Activated CD4-positive, alpha-beta memory T cell treated with anti-CD3 and anti-CD28 coated beads for 36 hours (primary cell): Measurements from ENCODE around the gene ABCC1. TPM values are rescaled to one million over a fixed set of nuclear protein-coding genes. Genes with fewer than 3 reads are reported as not detected.
A peak's percentile ranks its signal among the peaks of the same experiment; 100 is the strongest.

Experiments
- CTCF ChIA-PET: fragments of 350-600 bp; sonication (Branson Sonifier 250); formaldehyde crosslinking; loops from one replicate; lab custom pipeline; 2021; ENCODE audit warnings: antibody characterized with exemption, inconsistent platforms; lab: Charles Lee
- POLR2A ChIA-PET: fragments of 350-600 bp; sonication (Branson Sonifier 250); formaldehyde crosslinking; loops from one replicate; lab custom pipeline; 2021; ENCODE audit warnings: antibody characterized with exemption; lab: Charles Lee
- DNase-seq: peaks from one replicate; pipeline ENCODE4 v3.0.0-alpha.2; 2020
- H3K27ac Mint-ChIP-seq: one replicate; pipeline ENCODE4 v1.8.0; 2021; ENCODE audit warnings: mixed read lengths
- H3K27me3 Mint-ChIP-seq: one replicate; pipeline ENCODE4 v1.8.0; 2021; ENCODE audit warnings: mixed read lengths
- H3K36me3 Mint-ChIP-seq: one replicate; pipeline ENCODE4 v1.8.0; 2021; ENCODE audit warnings: mixed read lengths
- H3K4me1 Mint-ChIP-seq: one replicate; pipeline ENCODE4 v1.8.0; 2021; ENCODE audit warnings: low read depth, mixed read lengths
- H3K4me3 Mint-ChIP-seq: one replicate; pipeline ENCODE4 v1.8.0; 2021; ENCODE audit warnings: mild to moderate bottlenecking, mixed read lengths
- H3K9me3 Mint-ChIP-seq: one replicate; pipeline ENCODE4 v1.8.0; 2021; ENCODE audit warnings: mixed read lengths
- intact Hi-C: fragments of 100-400 bp; cut with micrococcal nuclease; formaldehyde crosslinking; loops from one replicate; pipeline ENCODE4 v1.15.1; 2023
- total RNA-seq, 2 experiments: library from RNA; stranded (reverse); gene quantifications; one replicate each; pipeline ENCODE4 v1.2.3, GENCODE V29; 2021

The ABCC1 gene
- total RNA-seq, 2 experiments from 2014 or later, result 49.1 to 50.3 TPM

DNA sequence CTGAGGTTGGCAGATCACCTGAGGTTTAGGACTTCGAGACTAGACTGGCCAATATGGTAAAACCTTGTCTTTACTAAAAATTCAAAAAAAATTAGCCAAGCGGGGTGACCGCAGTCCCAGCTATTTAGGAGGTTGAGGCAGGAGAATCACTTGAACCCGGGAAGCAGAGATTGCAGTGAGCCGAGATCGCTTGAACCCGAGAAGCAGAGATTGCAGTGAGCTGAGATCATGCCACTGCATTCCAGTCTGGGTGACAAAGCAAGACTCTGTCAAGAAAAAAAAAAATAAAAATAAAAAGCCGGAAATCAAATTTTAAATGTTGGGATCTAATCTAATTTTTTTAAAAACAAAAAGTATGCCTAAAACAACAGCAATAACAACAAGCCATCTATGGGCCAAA lies 56.3 kb downstream of the ABCC1 start:
- peaks cover 24% of the 10 kb centered on the region for H3K4me1 Mint-ChIP-seq
- DNase-seq, result no peak
- H3K27ac Mint-ChIP-seq, result no peak overlapping the region
- CTCF ChIA-PET, result no interaction called here
- intact Hi-C loops, result no loop called here
- H3K27me3 Mint-ChIP-seq, result no peaks in the 10 kb centered on the region
- no peaks in the 10 kb centered on the region for H3K9me3 Mint-ChIP-seq
- H3K4me3 Mint-ChIP-seq, result no peak overlapping the region
- POLR2A ChIA-PET, result interaction anchor here (0.6 kb wide), 1 partner anchor 15 kb away, joined by 3 read pairs; no protein-coding TSS in a partner anchor
- H3K36me3 Mint-ChIP-seq, result peaks cover 24% of the 10 kb centered on the region

GRCh38 chr16:16006650-16007049 lies 57.2 kb downstream of the ABCC1 start:
- no peak overlapping the region for H3K4me3 Mint-ChIP-seq
- POLR2A ChIA-PET, result interaction anchor here (0.6 kb wide), 1 partner anchor 14 kb away, joined by 3 read pairs; no protein-coding TSS in a partner anchor
- H3K4me1 Mint-ChIP-seq, result peaks cover 22% of the 10 kb centered on the region
- peaks cover 22% of the 10 kb centered on the region for H3K36me3 Mint-ChIP-seq
- intact Hi-C loops, result no loop called here
- H3K9me3 Mint-ChIP-seq, result no peaks in the 10 kb centered on the region
- no peak for DNase-seq
- H3K27me3 Mint-ChIP-seq, result no peaks in the 10 kb centered on the region
- CTCF ChIA-PET, result no interaction called here
- H3K27ac Mint-ChIP-seq, result no peak overlapping the region

- ChIA-PET POLR2A (no interaction called here), CTCF (interaction anchor here (1.5 kb wide), 1 partner anchor 18 kb away, joined by 4 read pairs; no protein-coding TSS in a partner anchor)
- peaks cover 20% of the 10 kb centered on the region for H3K36me3 Mint-ChIP-seq
- intact Hi-C loops, result no loop called here
- no peak for DNase-seq
- no peak overlapping the region for H3K4me3 Mint-ChIP-seq
- no peaks in the 10 kb centered on the region for H3K27me3 Mint-ChIP-seq
- H3K27ac Mint-ChIP-seq, result peak overlapping the region; percentile 65
- H3K4me1 Mint-ChIP-seq, result peaks cover 20% of the 10 kb centered on the region
- no peaks in the 10 kb centered on the region for H3K9me3 Mint-ChIP-seq
Observed at GRCh38 chr16:16007743-16008111, 58.3 kb downstream of the ABCC1 start.

DNA sequence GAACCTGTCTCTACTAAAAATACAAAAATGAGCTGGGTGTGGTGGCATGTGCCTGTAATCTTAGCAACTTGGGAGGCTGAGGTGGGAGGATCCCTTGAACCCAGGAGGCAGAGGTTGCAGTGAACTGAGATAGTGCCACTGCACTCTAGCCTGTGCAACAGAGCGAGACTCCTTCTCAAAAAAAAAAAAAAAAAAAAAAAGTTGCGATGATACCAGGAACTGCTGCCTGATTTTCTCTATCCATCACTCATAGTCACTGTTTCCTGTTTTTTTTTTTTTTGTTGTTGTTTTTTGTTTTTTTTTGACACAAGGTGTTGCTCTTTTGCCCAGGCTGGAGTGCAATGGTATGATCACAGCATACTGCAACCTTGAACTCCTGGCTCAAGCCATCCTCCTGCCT lies 59.2 kb downstream of the ABCC1 start:
- POLR2A ChIA-PET, result no interaction called here
- Mint-ChIP-seq H3K9me3 (no peaks in the 10 kb centered on the region), H3K36me3 (peaks cover 24% of the 10 kb centered on the region), H3K27ac (no peak overlapping the region), H3K4me1 (peaks cover 17% of the 10 kb centered on the region), H3K27me3 (no peaks in the 10 kb centered on the region), H3K4me3 (no peak overlapping the region)
- DNase-seq, result no peak
- CTCF ChIA-PET, result interaction anchor here (0.7 to 1.5 kb wide), 2 partner anchors 16 to 17 kb away, joined by 3 to 4 read pairs; no protein-coding TSS in a partner anchor
- intact Hi-C loops, result no loop called here

GRCh38 chr16:16009401-16009800 lies 60.0 kb downstream of the ABCC1 start:
- intact Hi-C loops, result no loop called here
- CTCF ChIA-PET, result interaction anchor here (0.7 kb wide), 1 partner anchor 15 kb away, joined by 3 read pairs; no protein-coding TSS in a partner anchor
- H3K27ac Mint-ChIP-seq, result no peak overlapping the region
- DNase-seq, result no peak
- peaks cover 26% of the 10 kb centered on the region for H3K36me3 Mint-ChIP-seq
- no peaks in the 10 kb centered on the region for H3K27me3 Mint-ChIP-seq
- peaks cover 13% of the 10 kb centered on the region for H3K4me1 Mint-ChIP-seq
- POLR2A ChIA-PET, result no interaction called here
- no peak overlapping the region for H3K4me3 Mint-ChIP-seq
- no peaks in the 10 kb centered on the region for H3K9me3 Mint-ChIP-seq

GRCh38 chr16:16010194-16010593 lies 60.8 kb downstream of the ABCC1 start:
- H3K27me3 Mint-ChIP-seq, result no peaks in the 10 kb centered on the region
- DNase-seq, result no peak
- H3K9me3 Mint-ChIP-seq, result no peaks in the 10 kb centered on the region
- peaks cover 13% of the 10 kb centered on the region for H3K4me1 Mint-ChIP-seq
- ChIA-PET POLR2A (no interaction called here), CTCF (no interaction called here)
- intact Hi-C loops, result no loop called here
- H3K36me3 Mint-ChIP-seq, result peaks cover 29% of the 10 kb centered on the region
- H3K4me3 Mint-ChIP-seq, result no peak overlapping the region
- no peak overlapping the region for H3K27ac Mint-ChIP-seq

DNA sequence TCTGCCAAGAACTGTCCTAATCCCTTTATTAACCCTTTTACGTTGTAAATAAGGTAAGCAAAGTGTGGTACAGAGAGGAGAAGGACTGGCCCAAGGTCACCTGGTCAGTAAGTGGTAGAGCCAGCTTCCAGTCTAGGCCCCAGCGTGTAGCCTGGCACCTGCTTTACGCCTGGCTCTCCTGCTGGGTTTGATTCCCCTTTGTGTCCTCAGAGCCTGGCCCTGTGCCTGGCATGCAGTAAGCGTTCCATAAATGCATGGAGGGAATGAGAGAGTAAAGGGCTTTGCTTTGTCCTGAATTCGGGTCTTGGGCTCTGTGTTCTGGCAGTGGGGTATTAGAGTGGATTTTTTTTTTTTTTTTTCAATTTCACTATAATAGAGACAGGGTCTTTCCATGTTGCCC lies 62.7 kb downstream of the ABCC1 start:
- ChIA-PET POLR2A (no interaction called here), CTCF (no interaction called here)
- H3K27me3 Mint-ChIP-seq, result no peaks in the 10 kb centered on the region
- H3K4me1 Mint-ChIP-seq, result peaks cover 10% of the 10 kb centered on the region
- H3K36me3 Mint-ChIP-seq, result peaks cover 39% of the 10 kb centered on the region
- H3K9me3 Mint-ChIP-seq, result no peaks in the 10 kb centered on the region
- H3K27ac Mint-ChIP-seq, result no peak overlapping the region
- intact Hi-C loops, result no loop called here
- no peak overlapping the region for H3K4me3 Mint-ChIP-seq
- no peak for DNase-seq

- Mint-ChIP-seq H3K27me3 (no peaks in the 10 kb centered on the region), H3K9me3 (no peaks in the 10 kb centered on the region), H3K27ac (peak overlapping the region; percentile 34), H3K36me3 (peaks cover 45% of the 10 kb centered on the region), H3K4me3 (no peak overlapping the region), H3K4me1 (peaks cover 12% of the 10 kb centered on the region)
- DNase-seq, result no peak
- ChIA-PET POLR2A (no interaction called here), CTCF (interaction anchor here (0.6 to 1.6 kb wide), 2 partner anchors 32 to 236 kb away, joined by 3 read pairs; no protein-coding TSS in a partner anchor)
- intact Hi-C loops, result no loop called here
Observed at GRCh38 chr16:16013812-16014211, 64.4 kb downstream of the ABCC1 start.

DNA sequence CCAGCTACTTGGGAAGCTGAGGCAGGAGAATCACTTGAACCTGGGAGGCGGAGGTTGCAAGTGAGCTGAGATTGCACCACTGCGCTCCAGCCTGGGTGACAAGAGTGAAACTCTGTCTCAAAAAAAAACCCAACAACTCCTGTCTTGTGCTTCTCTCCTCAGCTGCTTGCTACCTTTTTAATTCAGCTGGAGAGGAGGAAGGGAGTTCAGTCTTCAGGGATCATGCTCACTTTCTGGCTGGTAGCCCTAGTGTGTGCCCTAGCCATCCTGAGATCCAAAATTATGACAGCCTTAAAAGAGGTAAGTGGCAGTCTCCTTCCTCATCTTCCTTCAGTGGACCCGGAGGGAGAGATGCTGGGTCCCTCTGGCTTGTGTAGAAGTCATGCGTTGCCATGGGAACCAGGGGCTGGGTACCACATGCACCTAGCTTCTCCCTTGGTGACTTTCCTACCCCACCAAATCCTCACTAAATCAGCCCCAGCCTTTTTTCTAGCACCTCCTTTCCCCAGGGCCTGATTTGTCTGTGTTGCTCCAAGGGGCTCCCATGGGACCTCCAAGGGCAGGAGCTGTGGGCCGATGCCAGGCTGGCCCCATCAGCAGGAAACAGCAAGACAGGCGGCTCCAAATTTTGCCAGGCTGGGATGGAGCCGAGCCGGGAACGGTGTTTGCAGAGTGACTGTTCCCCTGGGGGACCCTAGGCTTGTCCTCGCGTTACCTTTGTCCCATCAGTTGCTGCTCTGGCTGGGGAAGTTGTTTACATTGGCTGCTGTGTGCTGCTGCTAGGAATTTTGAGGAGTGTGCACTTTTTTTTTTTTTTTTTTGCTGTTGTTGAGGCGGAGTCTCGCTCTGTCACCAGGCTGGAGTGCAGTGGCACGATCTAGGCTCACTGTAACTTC lies 65.2 kb downstream of the ABCC1 start:
- Mint-ChIP-seq H3K36me3 (peaks cover 46% of the 10 kb centered on the region), H3K27me3 (no peaks in the 10 kb centered on the region), H3K4me3 (no peak overlapping the region), H3K9me3 (no peaks in the 10 kb centered on the region), H3K4me1 (peaks cover 12% of the 10 kb centered on the region), H3K27ac (no peak overlapping the region)
- DNase-seq, result no peak
- CTCF ChIA-PET, result interaction anchor here (1.6 kb wide), 1 partner anchor 31 kb away, joined by 3 read pairs; no protein-coding TSS in a partner anchor
- POLR2A ChIA-PET, result no interaction called here
- intact Hi-C loops, result no loop called here

DNA sequence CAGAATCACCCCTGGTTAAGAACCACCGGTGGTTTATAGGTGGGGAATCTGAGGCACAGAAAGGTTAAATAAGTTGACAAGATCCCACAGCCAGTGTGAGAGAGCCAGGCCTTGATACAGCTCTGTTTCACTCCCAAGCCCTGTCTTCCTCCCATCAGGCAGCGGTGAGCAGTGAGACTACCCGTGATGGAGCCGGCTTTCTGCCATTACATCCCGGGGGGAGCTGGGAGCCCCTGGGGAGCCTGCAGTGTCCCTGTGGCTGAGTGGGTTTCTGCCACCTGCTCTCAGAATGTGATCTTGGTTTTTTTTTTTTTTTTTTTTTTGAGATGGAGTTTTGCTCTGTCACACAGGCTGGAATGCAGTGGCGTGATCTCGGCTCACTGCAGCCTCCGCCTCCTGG lies 66.4 kb downstream of the ABCC1 start:
- ChIA-PET POLR2A (interaction anchor here (1.2 kb wide), 1 partner anchor 10 kb away, joined by 5 read pairs; no protein-coding TSS in a partner anchor), CTCF (no interaction called here)
- H3K27me3 Mint-ChIP-seq, result no peaks in the 10 kb centered on the region
- no peak for DNase-seq
- peak overlapping the region; percentile 46 for H3K27ac Mint-ChIP-seq
- H3K4me1 Mint-ChIP-seq, result peaks cover 12% of the 10 kb centered on the region
- intact Hi-C loops, result no loop called here
- H3K9me3 Mint-ChIP-seq, result no peaks in the 10 kb centered on the region
- H3K4me3 Mint-ChIP-seq, result no peak overlapping the region
- H3K36me3 Mint-ChIP-seq, result peaks cover 45% of the 10 kb centered on the region

GRCh38 chr16:16016388-16016964 lies 67.1 kb downstream of the ABCC1 start:
- Mint-ChIP-seq H3K4me1 (peaks cover 12% of the 10 kb centered on the region), H3K27me3 (no peaks in the 10 kb centered on the region), H3K4me3 (no peak overlapping the region), H3K27ac (peak overlapping the region; percentile 14), H3K9me3 (no peaks in the 10 kb centered on the region), H3K36me3 (peaks cover 48% of the 10 kb centered on the region)
- peak; percentile 34 for DNase-seq
- ChIA-PET CTCF (no interaction called here), POLR2A (interaction anchor here (1.2 kb wide), 1 partner anchor 9 kb away, joined by 5 read pairs; no protein-coding TSS in a partner anchor)
- intact Hi-C loops, result no loop called here

DNA sequence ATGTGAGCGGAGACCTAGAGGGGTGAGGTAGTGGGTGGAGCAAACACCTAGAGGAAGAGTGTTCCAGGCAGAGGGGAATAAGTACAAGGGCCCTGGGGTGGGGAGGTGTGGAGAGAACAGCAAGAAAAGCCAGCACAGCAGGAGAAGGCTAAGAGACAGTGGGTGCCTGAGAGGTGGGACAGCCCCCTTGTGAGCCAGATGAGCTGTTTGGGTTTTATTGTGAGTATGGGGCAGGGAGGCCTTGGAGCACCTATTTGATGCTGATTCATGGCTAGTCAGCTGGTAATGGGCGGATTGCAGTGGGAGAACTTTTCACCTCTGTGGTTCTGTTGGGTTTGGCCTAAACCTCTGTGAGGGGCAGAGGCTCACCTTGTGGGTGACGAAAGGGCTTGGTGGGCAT lies 68.4 kb downstream of the ABCC1 start:
- no peak for DNase-seq
- POLR2A ChIA-PET, result no interaction called here

More for the DNA sequence above, 68.4 kb downstream of the ABCC1 start:
- Mint-ChIP-seq H3K27ac (peak overlapping the region; percentile 49), H3K27me3 (no peaks in the 10 kb centered on the region), H3K36me3 (peaks cover 48% of the 10 kb centered on the region), H3K9me3 (no peaks in the 10 kb centered on the region), H3K4me3 (no peak overlapping the region), H3K4me1 (peaks cover 12% of the 10 kb centered on the region)
- CTCF ChIA-PET, result no interaction called here
- intact Hi-C loops, result no loop called here
